Activated CD4-positive, alpha-beta T cell treated with anti-CD3 and anti-CD28 coated beads for 1 hour (primary cell): ENCODE measurements around the gene SHF.
A peak's percentile ranks its signal among the peaks of the same experiment; 100 is the strongest.

Source experiments
- DNase-seq: peaks from one replicate; pipeline ENCODE4 v3.0.0-alpha.2; 2020

SHF gene

GRCh38 chr15:45169608-45170480 lies 17.9 kb downstream of the SHF start:
- DNase-seq = no peak

GRCh38 chr15:45168751-45169551 lies 18.8 kb downstream of the SHF start:
- DNase-seq = no peak

- no peak for DNase-seq
These were observed 19.5 kb downstream of the SHF start for GRCh38 chr15:45168286-45168685.

GRCh38 chr15:45167631-45168205 lies 20.0 kb downstream of the SHF start:
- DNase-seq = no peak

- DNase-seq = peak; percentile 73
These were observed 20.7 kb downstream of the SHF start for GRCh38 chr15:45166834-45167630.

GRCh38 chr15:45165536-45165935 lies 22.2 kb downstream of the SHF start:
- no peak for DNase-seq

- no peak for DNase-seq
These were observed 22.9 kb downstream of the SHF start for GRCh38 chr15:45164914-45165313.

- no peak for DNase-seq
These were observed 24.3 kb downstream of the SHF start for GRCh38 chr15:45163508-45163856.

- DNase-seq = peak; percentile 47
These were observed 24.8 kb downstream of the SHF start for GRCh38 chr15:45162771-45163507.

GRCh38 chr15:45161666-45162065 lies 26.1 kb downstream of the SHF start:
- no peak for DNase-seq

- DNase-seq = no peak
These were observed 29.8 kb downstream of the SHF start for GRCh38 chr15:45157974-45158373.

GRCh38 chr15:45156744-45157455 lies 30.9 kb downstream of the SHF start:
- no peak for DNase-seq

GRCh38 chr15:45155739-45156138 lies 32.0 kb downstream of the SHF start:
- no peak for DNase-seq

- DNase-seq = no peak
These were observed 35.6 kb downstream of the SHF start for GRCh38 chr15:45151998-45152828.

GRCh38 chr15:45150997-45151396 lies 36.8 kb downstream of the SHF start:
- no peak for DNase-seq

- no peak for DNase-seq
These were observed 37.3 kb downstream of the SHF start for GRCh38 chr15:45150481-45150880.

- no peak for DNase-seq
These were observed 38.7 kb downstream of the SHF start for GRCh38 chr15:45149060-45149459.

GRCh38 chr15:45148076-45149059 lies 39.4 kb downstream of the SHF start:
- no peak for DNase-seq

- DNase-seq = no peak
These were observed 40.2 kb downstream of the SHF start for GRCh38 chr15:45147606-45148005.
